Tibial artery (tissue), 4 donors: ENCODE results near the gene KIF6.

Experiments used
- DNase-seq, 2 donors: peaks; one replicate each; pipeline ENCODE4 v3.0.0-alpha.2; 2019
- H3K27ac ChIP-seq, 2 donors: fragments of 200-600 bp; sonication (generic) in 1 of 2; 1 replicate in 1 of 2; 2 replicates in 1 of 2; pipeline ENCODE4 v1.5.1; 2018 to 2019; ENCODE audit warnings: mild to moderate bottlenecking in 1 of 2
- H3K27me3 ChIP-seq, 2 donors: fragments of 200-600 bp; sonication (generic) in 1 of 2; one replicate each; pipeline versions ENCODE4 v1.5.1 to v1.6.0; 2016 to 2019
- H3K36me3 ChIP-seq, 3 donors: fragments of 200-600 bp; sonication (generic) in 2 of 3; one replicate each; pipeline ENCODE4 v1.5.1; 2016 to 2019; ENCODE audit warnings: mild to moderate bottlenecking in 2 of 3
- H3K4me1 ChIP-seq, 4 donors: fragments of 200-600 bp; sonication (generic) in 2 of 4; 1 replicate in 3 of 4; 2 replicates in 1 of 4; pipeline ENCODE4 v1.5.1; 2016 to 2019
- H3K4me3 ChIP-seq, 2 donors: fragments of 200-600 bp; sonication (generic) in 1 of 2; 1 replicate in 1 of 2; 2 replicates in 1 of 2; pipeline ENCODE4 v1.5.1; 2018 to 2019; ENCODE audit warnings: mild to moderate bottlenecking in 2 of 2
- H3K9me3 ChIP-seq, 3 donors: fragments of 200-600 bp; sonication (generic) in 1 of 3; one replicate each; pipeline ENCODE4 v1.5.1; 2016 to 2019
- intact Hi-C: fragments of 100-400 bp; cut with DNase I; formaldehyde crosslinking; loops from one replicate; pipeline ENCODE4 v1.15.0; 2023; ENCODE audit warnings: low total_unique reads
- TF ChIP-seq, protein P1 (sequence below), 2 experiments: fragments of 200-600 bp in 1 of 2; fragments of 450-650 bp in 1 of 2; IDR thresholded peaks; one replicate each; pipeline ENCODE4 v1.5.1; 2017 to 2019; ENCODE audit warnings: antibody characterized with exemption in 2 of 2, mild to moderate bottlenecking in 1 of 2, moderate library complexity in 1 of 2

The KIF6 gene

DNA sequence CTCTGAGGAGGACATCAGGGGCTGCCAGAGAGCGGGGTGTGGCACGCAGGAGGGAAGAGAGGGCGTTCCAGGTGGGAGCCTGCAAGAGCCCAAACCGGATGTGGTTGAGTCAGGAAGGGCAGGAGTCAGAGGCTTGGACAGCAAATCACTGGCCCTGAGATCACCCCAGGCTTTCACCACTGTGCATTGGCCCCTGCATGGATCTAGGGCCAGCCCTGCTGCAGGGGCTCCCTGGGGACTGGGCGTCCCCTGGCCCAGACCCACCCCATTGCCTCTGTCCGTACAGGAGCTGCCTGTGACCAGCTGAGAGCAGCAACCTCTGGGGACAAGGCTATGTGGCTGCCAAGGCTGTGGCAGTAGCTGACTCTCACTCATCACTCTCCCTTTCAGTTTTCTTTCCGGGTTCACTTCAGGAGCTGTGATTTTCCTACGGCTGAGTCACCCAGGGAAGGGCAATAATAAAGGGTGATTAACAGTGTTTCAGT, 444.9 kb downstream of the KIF6 start:
- no peaks in the 10 kb centered on the region for H3K9me3 ChIP-seq
- peaks cover 0 to 7% (median 2%) of the 10 kb centered on the region in 4 donors for H3K4me1 ChIP-seq
- H3K36me3 ChIP-seq: no peaks in the 10 kb centered on the region
- H3K4me3 ChIP-seq: no peak overlapping the region
- TF ChIP-seq, protein P1, sequence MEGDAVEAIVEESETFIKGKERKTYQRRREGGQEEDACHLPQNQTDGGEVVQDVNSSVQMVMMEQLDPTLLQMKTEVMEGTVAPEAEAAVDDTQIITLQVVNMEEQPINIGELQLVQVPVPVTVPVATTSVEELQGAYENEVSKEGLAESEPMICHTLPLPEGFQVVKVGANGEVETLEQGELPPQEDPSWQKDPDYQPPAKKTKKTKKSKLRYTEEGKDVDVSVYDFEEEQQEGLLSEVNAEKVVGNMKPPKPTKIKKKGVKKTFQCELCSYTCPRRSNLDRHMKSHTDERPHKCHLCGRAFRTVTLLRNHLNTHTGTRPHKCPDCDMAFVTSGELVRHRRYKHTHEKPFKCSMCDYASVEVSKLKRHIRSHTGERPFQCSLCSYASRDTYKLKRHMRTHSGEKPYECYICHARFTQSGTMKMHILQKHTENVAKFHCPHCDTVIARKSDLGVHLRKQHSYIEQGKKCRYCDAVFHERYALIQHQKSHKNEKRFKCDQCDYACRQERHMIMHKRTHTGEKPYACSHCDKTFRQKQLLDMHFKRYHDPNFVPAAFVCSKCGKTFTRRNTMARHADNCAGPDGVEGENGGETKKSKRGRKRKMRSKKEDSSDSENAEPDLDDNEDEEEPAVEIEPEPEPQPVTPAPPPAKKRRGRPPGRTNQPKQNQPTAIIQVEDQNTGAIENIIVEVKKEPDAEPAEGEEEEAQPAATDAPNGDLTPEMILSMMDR (IDR thresholded peaks at IDR 0.05): no peak
- intact Hi-C loops: no loop called here
- H3K27me3 ChIP-seq: peaks cover 0 to 10% of the 10 kb centered on the region in 2 donors
- DNase-seq: no peak
- no peak overlapping the region for H3K27ac ChIP-seq
